Tongue (tissue), 2 donors: ENCODE measurements around the gene BLOC1S4. TPM values are rescaled to one million over a fixed set of nuclear protein-coding genes. Genes with fewer than 3 reads are reported as not detected.
A peak's percentile ranks its signal among the peaks of the same experiment; 100 is the strongest.

Experiments used
- DNase-seq: peaks from one replicate; pipeline ENCODE4 v3.0.0-alpha.2; 2015
- total RNA-seq: library from RNA; depleted of rRNA; stranded (reverse); fragments of >200 nt; gene quantifications from one replicate; pipeline ENCODE4 v1.2.3, GENCODE V29; 2014

Gene BLOC1S4
- total RNA-seq, 1 donor from 2014 or later = 17.1 TPM

GRCh38 chr4:6692379-6692778, 23.6 kb upstream of the BLOC1S4 start:
- no peak for DNase-seq

- DNase-seq = peak; percentile 67
Measured at GRCh38 chr4:6692806-6693205, 23.2 kb upstream of the BLOC1S4 start.

GRCh38 chr4:6693231-6694176, 22.5 kb upstream of the BLOC1S4 start, which contains the start of gene S100P:
S100P (plus strand) TSS chr4:6693878; CDS start chr4:6693933, 55 bp downstream.
- DNase-seq = no peak

GRCh38 chr4:6694177-6694901, 21.6 kb upstream of the BLOC1S4 start:
- DNase-seq = no peak

GRCh38 chr4:6695660-6696610, 20.0 kb upstream of the BLOC1S4 start:
- no peak for DNase-seq

GRCh38 chr4:6696611-6697010, 19.4 kb upstream of the BLOC1S4 start:
- peak; percentile 24 for DNase-seq

- DNase-seq = no peak
Measured at GRCh38 chr4:6697131-6697530, 18.8 kb upstream of the BLOC1S4 start.

- no peak for DNase-seq
Measured at GRCh38 chr4:6699388-6699787, 16.6 kb upstream of the BLOC1S4 start.

GRCh38 chr4:6699903-6700302, 16.1 kb upstream of the BLOC1S4 start:
- no peak for DNase-seq

- no peak for DNase-seq
Measured at GRCh38 chr4:6701371-6701770, 14.6 kb upstream of the BLOC1S4 start.

GRCh38 chr4:6702761-6703160, 13.2 kb upstream of the BLOC1S4 start:
- DNase-seq = no peak

- no peak for DNase-seq
Measured at GRCh38 chr4:6703786-6704185, 12.2 kb upstream of the BLOC1S4 start.

GRCh38 chr4:6705646-6706045, 10.3 kb upstream of the BLOC1S4 start:
- no peak for DNase-seq

GRCh38 chr4:6706173-6706572, 9.8 kb upstream of the BLOC1S4 start:
- DNase-seq = no peak

- DNase-seq = peak; percentile 99
Measured at GRCh38 chr4:6709230-6710114, 6.5 kb upstream of the BLOC1S4 start, which contains the start of gene MRFAP1L1. MRFAP1L1 (minus strand) TSS chr4:6709865; CDS start chr4:6709629, 236 bp downstream.

- no peak for DNase-seq
Measured at GRCh38 chr4:6710282-6710681, 5.7 kb upstream of the BLOC1S4 start.

GRCh38 chr4:6710996-6711395, 5.0 kb upstream of the BLOC1S4 start:
- DNase-seq = no peak

- no peak for DNase-seq
Measured at GRCh38 chr4:6714954-6715353, 1.0 kb upstream of the BLOC1S4 start.

GRCh38 chr4:6715704-6716017, 313 bp upstream of the BLOC1S4 start:
- no peak for DNase-seq

- DNase-seq = no peak
Measured at GRCh38 chr4:6716958-6717655, 1.1 kb downstream of the BLOC1S4 start.
